ENCODE results near the gene NME9.
"Not testable (repeated sequence)": the region's sequence is repeated elsewhere in the genome, so short reads cannot be mapped to it uniquely, and the experiment has no call there.

The NME9 gene, protein sequence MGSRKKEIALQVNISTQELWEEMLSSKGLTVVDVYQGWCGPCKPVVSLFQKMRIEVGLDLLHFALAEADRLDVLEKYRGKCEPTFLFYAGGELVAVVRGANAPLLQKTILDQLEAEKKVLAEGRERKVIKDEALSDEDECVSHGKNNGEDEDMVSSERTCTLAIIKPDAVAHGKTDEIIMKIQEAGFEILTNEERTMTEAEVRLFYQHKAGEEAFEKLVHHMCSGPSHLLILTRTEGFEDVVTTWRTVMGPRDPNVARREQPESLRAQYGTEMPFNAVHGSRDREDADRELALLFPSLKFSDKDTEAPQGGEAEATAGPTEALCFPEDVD

DNA sequence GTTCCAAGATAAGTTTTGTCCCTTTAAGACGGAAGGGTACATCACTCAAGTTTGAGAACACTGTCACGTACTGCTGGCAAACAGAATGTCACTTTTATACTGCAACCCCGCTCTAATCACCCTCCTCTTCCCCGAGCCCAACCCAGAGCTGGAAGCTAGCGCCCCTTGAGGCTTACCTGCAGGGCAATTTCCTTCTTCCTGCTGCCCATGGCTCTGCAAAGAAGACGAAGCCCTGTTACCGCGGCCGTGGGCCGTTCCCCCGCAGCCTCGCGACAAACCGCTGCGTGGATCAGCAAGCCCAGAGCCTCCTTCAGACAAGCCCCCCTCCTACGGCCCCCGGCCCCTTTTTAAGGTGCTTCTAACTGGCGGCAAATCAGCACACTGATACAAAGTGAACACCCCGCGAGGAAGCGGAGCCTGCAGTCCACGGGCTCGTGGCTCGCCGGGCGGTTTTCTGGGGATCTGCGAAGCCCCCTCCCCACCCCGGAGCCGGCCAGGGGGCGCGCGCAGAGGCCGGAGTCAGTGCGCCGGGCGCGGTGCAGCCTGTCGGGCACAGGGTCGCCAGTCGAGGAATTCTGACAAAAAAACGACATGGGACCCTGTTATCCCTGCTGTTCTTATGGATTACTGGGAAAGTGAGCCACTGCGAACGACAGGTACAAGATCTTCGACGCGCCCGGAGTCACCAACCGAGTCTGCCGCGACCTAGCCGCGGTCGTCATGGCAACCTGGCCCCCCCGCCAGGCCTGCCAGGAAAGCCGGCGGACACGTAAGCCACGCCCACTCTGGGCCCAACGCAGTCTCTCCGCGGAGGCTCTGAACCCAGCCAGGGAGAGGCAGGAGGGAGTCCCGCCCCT lies at the start of gene NME9:
NME9 (minus strand) TSS at position 725 of the 857 bp plus-strand sequence; CDS start at position 209, 516 bp downstream.
- DNase-seq = peak; percentile 96

DNA sequence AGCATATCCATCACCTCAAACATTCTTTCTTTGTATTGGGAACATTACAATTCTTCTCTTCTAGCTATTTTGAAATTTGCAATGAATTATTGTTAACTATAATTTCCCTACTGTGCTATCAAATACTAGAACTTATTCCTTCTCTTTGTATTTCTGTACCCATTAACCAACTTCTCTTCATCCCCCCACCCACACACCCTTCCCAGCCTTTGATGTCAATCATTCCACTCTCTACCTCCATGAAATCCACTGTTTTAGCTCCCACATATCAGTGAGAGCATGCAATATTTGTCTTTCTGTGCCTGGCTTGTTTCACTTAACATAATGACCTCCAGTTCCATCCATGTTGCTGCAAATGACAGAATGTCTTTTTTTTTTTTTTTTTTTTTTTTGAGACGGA lies 49.3 kb upstream of the NME9 start:
- DNase-seq = no peak

DNA sequence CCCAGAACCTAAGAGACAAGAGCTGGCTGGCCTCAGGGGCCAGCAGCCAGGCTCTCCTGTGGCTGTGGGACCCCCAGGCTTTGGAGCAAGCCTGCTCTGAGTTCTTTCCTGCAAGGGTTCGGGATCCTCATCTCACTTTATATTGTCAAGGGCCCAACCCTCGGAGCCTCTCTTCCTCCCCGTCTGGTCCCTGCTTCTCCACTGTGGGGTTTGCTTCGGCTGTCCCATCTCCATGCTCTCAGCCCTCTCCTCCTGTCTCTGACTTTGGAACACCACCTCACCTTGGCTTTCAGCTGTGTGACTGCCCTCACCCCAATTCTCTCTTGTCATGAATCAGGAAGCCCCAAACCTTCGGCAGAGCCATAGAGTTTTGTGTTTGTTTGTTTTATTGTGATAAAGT lies 48.7 kb upstream of the NME9 start:
- DNase-seq = no peak

DNA sequence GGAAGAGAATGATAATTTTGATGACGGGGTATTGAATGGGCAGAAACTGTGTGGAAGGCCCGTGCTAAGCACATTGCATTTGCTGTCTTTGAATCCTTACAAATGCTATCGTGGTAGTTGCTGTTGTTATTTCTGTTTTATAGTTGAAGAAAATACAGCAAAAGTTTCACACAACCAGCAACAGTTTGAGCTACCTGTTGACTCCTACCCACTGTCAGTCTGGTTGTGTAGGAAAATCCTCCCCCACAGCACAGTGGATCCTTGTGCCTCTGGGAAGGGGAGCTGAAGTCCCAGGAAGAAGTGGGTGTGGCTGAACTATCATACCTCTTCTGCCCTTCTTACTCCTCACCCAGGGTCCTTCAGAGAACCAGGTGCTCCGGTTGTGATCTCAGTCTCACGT lies 48.2 kb upstream of the NME9 start:
- no peak for DNase-seq

DNA sequence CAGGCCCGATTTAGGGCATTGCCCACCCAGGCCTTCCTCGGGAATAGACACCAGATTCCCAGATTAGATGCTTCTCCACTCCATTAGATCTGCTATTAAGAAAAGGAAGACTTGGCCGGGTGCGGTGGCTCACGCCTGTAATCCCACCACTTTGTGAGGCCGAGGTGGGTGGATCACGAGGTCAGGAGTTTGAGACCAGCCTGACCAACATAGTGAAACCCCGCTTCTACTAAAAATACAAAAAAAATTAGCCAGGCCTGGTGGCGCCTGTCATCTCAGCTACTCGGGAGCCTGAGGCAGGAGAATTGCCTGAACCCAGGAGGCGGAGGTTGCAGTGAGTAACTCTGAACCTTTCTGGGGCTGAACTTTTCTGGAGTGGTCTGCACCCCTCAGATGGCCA lies 47.6 kb upstream of the NME9 start:
- not testable (repeated sequence) for DNase-seq

DNA sequence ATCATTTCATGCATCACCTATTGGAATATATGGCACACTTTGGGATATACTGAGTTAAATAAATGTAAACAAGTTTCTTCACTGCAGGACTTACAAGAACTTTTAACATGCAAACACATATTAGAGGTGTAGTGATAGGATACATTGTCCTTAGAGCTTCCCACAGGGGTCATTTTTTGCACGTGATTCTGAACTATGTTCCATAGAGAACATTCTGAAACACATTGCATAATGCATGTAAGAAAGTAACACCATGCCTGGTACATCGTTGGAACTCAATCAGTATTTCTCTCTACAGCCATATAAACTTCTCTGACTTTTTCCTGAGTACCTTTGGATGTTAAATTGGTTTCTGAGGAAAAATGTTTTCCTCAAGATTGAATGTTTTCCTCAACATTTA lies 47.0 kb upstream of the NME9 start:
- no peak for DNase-seq

DNA sequence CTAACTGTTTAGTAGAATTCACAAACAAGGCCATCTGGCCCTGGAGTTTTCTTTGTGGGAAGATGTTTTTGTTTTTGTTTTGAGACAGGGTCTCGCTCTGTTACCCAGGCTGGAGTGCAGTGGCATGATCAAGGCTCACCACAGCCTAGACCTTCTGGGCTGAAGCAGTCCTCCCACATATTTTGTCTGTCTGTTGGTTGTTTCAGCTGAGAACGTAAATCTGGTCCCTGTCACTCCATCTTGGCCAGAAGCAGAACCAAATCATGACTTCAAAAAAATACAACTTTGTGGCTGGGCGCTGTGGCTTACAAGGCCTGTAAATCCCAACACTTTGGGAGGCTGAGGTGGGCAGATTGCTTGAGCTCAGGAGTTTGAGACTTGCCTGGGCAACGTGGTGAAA lies 45.8 kb upstream of the NME9 start:
- no peak for DNase-seq

DNA sequence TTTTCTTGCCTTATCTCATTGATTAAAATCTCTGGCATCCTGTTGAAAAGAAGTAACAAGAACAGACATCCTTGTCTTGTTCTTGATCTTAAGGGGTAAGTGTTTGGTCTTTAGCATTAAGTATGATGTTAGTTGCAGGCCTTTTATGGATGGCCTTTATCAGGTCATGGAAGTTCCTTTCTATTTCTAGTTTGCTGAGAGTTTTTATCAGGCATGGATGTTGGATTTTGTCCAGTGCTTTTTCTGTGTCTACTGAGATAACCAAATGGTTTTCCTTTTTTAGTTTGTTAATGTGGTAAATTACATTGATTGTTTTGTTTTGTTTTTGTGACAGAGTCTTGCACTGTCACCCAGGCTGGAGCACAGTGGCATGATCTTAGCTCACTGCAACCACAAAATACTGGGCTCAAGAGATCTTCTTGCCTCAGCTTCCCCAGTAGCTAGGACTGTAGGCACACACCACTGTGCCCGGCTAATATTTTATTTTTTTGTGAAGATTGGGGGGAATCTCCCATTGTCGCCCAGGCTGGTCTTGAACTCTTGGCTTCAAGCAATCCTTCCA lies 45.0 kb upstream of the NME9 start:
- DNase-seq = no peak

DNA sequence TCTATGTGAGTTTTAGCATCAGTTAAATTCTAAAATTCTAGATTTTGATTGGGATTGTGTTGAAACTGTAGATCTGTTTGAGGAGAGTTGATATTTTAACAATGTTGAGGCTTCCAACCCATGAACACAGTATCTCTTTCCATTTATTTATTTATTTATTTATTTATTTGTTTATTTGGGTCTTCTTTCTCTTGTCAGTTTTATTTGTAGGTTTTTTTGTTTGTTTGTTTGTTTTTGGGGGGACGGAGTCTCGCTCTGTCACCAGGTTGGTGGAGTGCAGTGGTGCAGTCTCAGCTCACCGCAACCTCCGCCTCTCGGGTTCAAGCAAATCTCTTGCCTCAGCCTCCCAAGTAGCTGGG lies 44.1 kb upstream of the NME9 start:
- no peak for DNase-seq

DNA sequence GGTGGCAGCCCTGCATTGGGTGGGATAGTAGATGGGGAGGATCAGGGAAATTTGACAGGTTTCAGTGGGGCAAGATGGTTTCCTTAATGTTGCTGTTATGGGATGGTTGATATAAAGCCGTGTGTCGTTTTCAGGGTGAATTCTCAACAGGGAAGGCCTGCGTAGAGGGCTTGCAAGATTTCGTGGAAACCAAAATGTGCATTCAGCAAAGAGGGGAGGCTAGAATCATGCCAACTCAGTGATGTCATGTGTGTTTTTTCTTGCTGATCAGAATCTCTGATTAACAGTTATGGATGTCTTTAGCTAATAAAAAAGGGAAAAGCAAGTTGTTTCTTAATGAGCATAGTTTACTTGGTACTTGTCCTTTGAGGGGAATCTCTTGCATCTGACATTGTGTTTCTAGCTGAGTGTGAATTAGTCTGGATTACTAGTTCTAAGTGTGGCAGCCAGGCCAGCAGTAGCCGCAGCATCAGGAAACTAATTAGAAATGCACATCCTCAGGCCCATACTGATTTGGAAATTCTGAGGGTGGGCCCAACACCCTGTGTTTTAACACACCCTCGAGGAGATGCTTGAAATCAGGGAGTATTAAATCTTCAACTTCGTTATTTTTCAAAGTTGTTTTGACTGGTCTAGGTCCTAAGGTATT lies 43.6 kb upstream of the NME9 start:
- no peak for DNase-seq

DNA sequence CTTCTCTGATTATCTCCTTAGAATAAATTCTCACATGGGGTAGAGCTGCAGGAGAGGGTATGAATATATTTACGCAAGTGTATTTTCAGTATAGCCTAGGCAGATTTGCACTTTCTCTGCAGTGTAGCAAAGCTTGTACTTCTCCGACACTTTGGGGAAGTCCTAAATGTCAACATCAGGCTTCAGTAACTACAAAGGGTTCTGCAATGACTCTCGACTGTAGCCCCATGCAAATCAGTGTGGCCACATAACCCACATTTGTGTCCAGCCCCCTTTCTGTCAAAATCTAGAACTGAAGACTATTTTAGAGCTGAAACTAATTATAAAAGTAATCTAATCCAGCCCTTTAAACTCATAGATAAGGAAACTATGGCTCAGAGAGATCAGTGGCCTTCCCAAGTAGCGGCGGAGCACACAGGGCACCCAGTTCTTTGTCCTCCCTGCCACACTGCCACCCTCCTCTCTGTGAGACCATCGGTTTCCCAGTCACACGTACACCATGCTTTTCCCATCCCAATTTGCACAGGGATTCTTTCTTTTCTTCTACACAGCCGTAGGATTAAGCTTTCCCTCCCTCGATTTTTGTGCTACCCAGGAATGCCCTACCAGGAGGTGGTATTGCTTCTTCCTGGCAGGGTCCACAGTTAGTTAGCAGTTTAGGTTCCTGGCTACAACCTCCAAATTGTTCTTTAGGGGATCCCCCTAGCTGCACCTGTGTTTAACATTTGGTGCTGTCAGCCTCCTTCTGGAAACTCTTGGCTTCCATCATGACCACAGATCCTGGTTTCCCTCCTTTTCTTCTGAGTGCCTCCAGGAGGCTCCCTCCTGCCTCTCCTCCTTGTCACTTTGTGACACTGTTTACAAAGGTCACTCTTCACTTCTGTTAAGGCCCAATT lies 41.7 kb upstream of the NME9 start:
- no peak for DNase-seq

DNA sequence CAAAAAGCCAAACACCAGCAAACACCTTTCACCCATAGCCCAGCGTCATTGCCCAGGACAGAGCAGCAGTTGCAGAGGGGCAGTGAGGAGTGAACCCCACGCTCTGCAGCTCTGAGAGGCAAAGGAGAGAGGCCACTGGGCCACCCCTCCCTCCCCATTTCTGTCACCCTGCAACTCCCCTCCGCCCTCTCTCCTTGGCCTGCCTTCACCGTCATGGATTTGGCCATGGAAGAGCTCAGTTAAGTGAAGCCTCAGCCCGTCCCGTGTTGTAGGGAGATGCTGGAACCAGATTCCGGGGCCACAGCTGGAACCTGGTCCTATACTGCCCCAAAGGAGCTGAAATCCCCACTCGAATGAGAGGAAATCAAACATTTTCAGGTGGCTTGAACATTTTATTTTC lies 40.7 kb upstream of the NME9 start:
- DNase-seq = no peak

DNA sequence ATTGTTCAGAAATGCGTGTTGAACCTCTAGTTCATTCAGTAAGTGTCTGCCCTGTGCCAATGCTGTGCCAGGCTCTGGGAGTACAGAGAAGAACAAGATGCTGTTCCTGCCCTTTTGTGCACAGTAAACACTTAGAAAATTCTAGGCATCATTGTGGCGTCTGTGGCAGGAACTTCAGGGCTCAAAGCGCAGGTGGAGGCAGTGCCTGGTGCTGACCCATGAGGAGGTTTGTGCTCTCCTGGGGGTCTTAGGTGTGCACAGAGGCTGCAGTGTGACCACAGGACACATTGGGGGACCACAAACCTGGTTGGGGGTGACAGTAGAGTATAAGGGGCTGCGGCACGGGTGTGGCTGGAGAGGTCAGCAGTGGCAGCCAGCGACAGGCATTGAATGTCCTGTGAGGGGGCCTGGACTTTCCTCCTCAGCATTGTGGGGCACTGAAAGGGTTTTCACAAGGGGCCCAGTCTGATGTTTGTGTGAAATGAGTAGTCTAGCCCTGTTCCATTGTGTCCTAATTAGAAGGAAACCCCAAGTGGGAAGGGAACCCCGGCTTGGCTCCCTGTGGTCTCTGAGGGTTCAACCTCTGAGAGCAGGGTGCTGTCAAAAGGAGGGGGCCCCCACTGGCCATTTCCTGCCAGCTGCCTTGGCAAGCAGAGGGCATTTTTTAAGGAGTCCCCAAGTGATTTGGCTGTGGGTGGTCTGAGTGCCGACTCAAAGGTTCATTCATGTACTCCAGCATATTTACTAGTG lies 39.7 kb upstream of the NME9 start:
- DNase-seq = no peak

DNA sequence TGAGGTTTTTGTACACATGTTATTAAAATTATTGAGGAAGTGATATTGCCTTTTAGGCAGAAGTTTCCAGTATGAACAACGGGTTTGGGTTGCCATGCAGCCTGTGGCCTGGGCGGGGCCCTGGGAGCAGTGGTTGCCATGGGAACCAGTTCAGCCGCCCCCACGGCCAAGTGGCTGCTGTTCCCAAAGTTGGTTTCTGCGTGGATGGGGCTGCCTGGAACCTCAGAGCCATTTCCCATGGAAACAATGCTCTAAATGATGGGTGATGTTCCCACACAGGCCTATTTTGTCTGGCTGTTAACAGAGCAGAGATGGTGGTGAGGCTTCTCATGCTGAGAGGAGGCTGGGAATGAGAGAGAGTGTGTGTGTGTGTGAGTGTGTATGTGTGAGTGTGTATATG lies 38.3 kb upstream of the NME9 start:
- no peak for DNase-seq

DNA sequence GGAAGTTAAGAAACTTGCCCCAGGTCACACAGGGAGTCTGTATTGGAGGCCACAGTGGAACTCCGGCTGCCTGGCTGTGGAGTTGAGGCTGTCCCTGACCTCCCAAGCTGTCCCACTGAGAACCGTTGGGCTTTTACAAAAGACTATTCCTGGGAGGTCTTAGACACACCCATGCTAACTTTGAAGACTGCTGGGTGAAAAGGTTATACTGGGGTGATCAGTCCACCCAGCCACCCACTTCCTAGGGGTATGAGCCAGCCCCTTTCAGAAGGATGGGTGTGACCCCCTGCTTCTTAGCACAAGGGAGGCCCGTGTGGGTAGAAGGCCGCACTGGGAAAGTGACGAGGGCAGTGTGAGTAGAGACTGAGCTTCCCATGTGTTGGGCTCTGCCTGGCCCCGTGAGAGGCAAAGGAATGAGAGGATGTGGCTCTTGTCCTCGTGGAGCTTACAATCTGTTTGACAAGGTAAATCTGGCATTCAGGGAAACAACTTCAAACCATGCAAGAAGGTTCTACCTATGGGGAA lies 37.7 kb upstream of the NME9 start:
- no peak for DNase-seq

DNA sequence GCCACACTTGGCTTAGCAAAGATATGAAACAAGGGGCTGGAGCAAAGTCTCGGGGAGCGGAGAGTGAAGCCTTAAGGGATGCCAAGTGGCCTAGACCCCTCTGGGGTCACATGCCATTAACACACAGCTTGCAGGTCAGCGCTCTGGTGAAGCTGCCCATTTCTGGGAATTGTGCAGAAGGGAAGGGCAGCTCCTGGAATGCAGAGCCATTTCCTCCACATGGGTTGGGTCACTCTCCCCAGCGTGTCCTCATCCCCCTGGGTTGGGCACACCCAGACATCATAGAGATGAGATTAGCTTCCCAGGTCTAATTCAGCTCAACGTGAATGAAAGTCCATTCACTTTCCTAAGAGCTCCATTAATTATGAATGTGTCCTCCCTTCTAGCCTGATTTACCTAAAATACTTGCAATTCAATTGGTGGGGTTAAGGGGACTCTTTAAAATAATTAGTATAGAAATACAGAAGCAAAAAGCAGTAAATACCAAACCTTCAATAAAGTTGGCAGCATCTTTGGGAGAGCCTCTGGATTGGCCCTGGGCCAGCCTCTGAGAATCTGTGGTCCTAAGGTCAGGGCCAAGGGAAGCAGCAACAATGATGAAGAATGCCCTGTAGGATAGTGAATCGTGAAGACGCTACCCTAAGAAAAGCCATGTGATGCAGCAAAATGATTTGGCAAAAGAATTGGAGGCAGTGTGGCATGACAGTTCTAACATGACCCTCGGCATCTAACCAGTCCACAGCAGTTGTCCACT lies 36.5 kb upstream of the NME9 start:
- no peak for DNase-seq

DNA sequence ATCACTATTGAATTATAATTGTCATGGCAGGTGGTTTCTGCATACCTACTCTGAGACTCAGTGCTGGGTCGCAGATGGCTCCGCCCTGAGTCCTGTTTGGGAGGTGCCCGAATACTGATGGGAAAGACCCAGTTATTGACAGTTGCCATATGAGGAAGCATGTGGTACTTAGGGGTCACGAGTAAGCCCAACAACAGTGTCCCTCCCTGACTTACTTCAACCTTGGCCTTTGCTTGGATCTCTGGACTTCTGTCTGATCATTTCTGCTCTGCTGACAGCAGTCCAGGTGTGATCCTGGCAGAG lies 35.6 kb upstream of the NME9 start:
- no peak for DNase-seq

DNA sequence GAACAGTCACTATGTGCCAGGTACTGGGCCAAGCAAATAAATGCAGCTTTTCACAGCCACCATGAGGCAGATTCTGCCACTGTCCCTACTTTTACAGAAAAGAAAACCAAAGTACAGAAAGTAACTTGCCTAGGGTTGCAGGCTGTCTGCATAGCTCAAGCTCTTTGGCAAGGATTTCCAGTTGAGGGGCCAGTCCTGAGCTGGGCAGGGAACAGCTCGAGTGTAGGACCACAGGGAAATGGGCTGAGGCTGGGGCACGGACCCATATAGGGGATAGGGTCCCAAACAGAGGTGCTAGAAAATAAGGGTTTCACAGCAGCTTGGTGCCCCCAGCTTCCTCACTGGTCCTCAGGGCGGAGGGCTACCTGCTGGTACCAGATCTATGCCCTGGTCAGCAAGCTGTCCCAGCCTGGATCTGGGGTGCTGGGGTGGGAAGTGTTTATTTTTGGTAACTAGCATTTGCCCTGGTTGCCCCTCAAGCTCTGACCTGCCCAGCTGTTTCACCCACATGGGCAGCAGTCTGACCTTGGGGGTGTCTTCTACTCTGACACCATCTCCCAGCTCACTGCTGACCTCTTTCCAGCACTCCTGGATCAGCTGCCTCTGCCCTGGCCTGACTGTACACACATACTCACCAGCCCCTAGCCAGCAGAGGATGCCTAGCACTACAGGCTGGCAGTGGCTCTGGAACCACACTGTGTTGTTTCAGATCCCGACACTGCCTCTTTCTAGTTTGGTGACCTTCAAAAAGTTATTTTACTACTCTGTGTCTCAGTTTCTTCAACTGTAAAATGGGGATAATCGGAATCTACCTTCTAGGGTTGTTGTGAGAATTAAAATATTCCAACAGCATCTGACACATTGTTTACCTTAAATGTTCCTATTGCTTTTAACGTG lies 35.0 kb upstream of the NME9 start:
- no peak for DNase-seq

DNA sequence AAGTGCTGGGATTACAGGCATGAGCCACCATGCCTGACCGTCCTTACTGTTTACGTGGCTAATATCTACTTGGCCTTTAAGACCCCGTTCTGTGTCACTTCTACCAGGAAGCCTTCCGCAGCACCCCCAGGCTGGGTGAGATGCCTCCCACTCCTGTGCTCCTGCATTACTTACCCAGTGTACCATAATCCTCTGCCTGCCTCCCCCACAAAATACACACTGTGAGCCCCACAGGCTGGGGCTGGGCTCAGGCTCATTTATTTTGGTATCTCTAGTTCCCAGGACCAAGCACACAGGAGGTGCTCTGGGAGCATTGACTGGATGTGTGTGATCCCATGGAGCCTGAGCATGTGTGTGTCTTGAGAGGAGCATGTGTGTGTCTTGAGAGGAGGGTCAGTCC lies 33.7 kb upstream of the NME9 start:
- DNase-seq = no peak

DNA sequence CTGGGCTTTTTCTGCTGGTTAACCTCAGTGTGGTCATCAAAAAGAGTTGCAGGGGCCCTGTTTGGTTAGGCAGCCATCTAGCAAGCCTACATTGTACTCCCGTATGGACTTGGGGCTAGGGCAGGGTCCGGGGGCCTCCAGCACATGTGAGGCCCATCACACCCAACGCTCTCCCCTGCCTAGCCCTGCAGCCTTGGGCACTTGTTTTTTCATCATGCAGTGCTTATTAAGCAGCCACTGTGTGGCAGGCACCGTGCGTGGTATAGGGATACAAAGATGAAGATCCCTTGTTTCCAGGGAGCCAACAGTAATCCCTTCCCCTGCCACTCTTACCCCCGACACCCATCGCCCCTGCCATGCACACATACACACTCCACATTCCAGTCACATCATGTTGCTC lies 32.9 kb upstream of the NME9 start:
- DNase-seq = no peak
